ENCODE data around the gene SV2B. TPM values are rescaled to one million over a fixed set of nuclear protein-coding genes. Genes with fewer than 3 reads are reported as not detected.

SV2B gene
- total RNA-seq, 1 experiment from 2014 or later: not detected

GRCh38 chr15:91122296-91122695 is 22.2 kb downstream of the SV2B start:
- Histone ChIP-seq H3K9me3 (ENCODE audit: control insufficient read depth in 1 of 2, insufficient read depth in 1 of 2, low read depth in 1 of 2, low read length in 2 of 2) (no peaks in the 10 kb centered on the region), H3K79me2 (ENCODE audit: insufficient read depth, low read length) (no peaks in the 10 kb centered on the region), H3K9ac (ENCODE audit: low read length) (no peak overlapping the region), H2AFZ (ENCODE audit: low read depth, low read length, poor library complexity, severe bottlenecking) (no peak overlapping the region), H4K20me1 (ENCODE audit: insufficient read depth) (no peaks in the 10 kb centered on the region), H3K4me3 (replicated peaks in 1 of 2; ENCODE audit: low read depth in 1 of 2, low read length in 2 of 2) (no peak overlapping the region), H3K9me2 (ENCODE audit: insufficient read depth) (no peaks in the 10 kb centered on the region), H3K36me3 (ENCODE audit: control insufficient read depth in 1 of 2, insufficient read depth in 2 of 2, low read length in 2 of 2) (no peaks in the 10 kb centered on the region), H3K4me2 (ENCODE audit: low read length) (no peak overlapping the region), H3K4me1 (ENCODE audit: control insufficient read depth in 1 of 2, insufficient read depth in 2 of 2, low read length in 2 of 2) (no peaks in the 10 kb centered on the region), H3K27me3 (ENCODE audit: insufficient read depth, low read length) (peaks cover 30% of the 10 kb centered on the region; the same call in 1 of the 2 replicates), H3K27ac (ENCODE audit: low read depth, low read length) (no peak overlapping the region)
- DNase-seq (ENCODE audit: low read depth, low spot score) (no peak), ATAC-seq (no peak)
- POLR2A ChIA-PET: no interaction called here
- RAD21 ChIA-PET (ENCODE audit: low non-redundant PET in 1 of 2, low total read pairs in 2 of 2, uncharacterized antibody in 2 of 2, unreplicated experiment in 2 of 2): no interaction called here
- TF ChIP-seq EZH2 (IDR thresholded peaks at IDR 0.05) (no peak), ELF1 (IDR thresholded peaks at IDR 0.05; ENCODE audit: borderline replicate concordance, low read depth) (no peak), CTCF (IDR thresholded peaks at IDR 0.05 in 2 of 3, conservative IDR thresholded peaks at IDR 0.05 in 1 of 3; ENCODE audit: borderline replicate concordance in 1 of 3, insufficient read depth in 1 of 3, low read depth in 2 of 3, low read length in 2 of 3) (no peak), JUND (IDR thresholded peaks at IDR 0.05) (no peak), MAX (IDR thresholded peaks at IDR 0.05) (no peak), POLR2A (IDR thresholded peaks at IDR 0.05; ENCODE audit: borderline replicate concordance, extremely low read depth, insufficient read depth, insufficient read length) (no peak), RAD21 (IDR thresholded peaks at IDR 0.05; ENCODE audit: low read depth) (no peak), EZH2phosphoT487 (IDR thresholded peaks at IDR 0.05; ENCODE audit: borderline replicate concordance) (no peak), CBX3 (IDR thresholded peaks at IDR 0.05; ENCODE audit: low read depth) (no peak), YY1 (IDR thresholded peaks at IDR 0.05; ENCODE audit: extremely low read depth, insufficient replicate concordance, low read depth, low read length) (no peak), CEBPB (IDR thresholded peaks at IDR 0.05; ENCODE audit: low read depth) (no peak), SP1 (IDR thresholded peaks at IDR 0.05; ENCODE audit: low read depth) (no peak), REST (IDR thresholded peaks at IDR 0.05; ENCODE audit: low read depth) (no peak), SIN3A (IDR thresholded peaks at IDR 0.05; ENCODE audit: low read depth) (no peak)
- TF ChIP-seq, protein P1, sequence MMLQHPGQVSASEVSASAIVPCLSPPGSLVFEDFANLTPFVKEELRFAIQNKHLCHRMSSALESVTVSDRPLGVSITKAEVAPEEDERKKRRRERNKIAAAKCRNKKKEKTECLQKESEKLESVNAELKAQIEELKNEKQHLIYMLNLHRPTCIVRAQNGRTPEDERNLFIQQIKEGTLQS (IDR thresholded peaks at IDR 0.05): no peak
- CTCF ChIA-PET: interaction anchor here (0.7 kb wide), 1 partner anchor 125 kb away, joined by 3 read pairs; no protein-coding TSS in a partner anchor
- intact Hi-C loops (cut with micrococcal nuclease): no loop called here
- no TSS peak for BruUV-seq (replicated peaks)
